NK-92 treated with Interleukin-12 subunit alpha and Interleukin-12 subunit beta, amount 100 ng/mL, for 24 hours (cell line): Measurements from ENCODE around the gene AEN.

Experiments used
- DNase-seq: peaks from one replicate; lab custom pipeline; 2025; lab: John Stamatoyannopoulos, UW

Gene AEN

DNA sequence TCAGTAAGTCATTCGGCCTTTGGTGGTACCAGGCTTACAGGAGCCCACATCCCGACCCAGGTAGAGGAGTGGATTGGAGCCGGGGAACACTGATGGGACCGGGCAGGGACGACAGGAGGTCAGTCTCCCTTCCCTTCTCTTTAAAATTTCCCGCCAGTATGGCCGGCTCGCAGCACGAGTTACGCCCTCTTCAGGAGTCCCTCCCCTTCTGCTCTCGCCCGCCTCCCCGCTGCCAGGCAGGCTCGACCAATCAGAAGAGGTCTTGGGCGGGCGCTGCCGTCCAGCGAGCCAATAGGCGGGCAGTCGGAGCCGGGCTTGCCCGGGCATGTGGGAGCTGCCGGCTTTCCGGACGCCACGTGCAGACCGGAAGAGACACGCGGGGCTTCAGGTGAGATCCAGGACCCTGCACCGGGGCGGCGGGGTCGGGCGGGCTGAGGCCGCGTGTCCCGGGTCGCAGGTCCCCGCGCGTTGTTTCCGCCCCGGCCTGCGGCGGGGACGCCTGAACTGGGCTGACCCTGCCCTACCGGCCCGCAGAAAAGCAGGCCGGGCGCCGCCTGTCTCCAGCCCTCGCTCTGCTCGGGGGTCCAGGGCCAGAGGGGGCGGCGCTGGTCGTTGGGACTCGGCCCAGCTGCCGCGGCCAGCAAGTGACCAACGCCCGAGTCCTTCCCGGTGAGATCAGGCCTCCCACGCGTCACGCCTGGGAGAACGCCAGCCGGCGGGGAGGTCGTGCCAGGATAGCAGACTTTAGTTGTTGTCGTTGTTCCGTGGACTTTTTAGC, at the start of gene AEN:
Gene AEN (plus strand): TSS at position 346 of the 778 bp plus-strand sequence. CDS start 4,870 bp downstream, outside the sequence.
- peak; percentile 93 for DNase-seq

DNA sequence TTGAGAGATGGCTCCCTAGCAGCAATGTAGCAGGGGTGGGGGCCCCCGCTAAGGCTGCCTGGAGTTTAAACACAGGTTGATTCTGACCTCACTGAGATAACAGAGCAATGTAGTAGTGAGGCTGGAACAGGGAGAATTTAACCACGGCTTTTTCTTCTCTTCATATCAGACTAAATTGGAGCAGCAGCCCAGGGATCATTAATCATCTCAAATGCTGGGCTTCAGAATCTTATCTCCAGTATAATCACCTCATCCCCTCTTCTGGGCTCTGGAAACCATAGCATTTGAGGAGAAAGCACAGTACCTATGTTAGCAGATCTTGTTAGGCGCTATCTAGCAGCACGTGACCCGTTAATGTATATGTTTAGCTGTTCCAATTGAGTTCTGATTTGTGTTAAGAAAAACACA, 49.3 kb upstream of the AEN start:
- no peak for DNase-seq

- DNase-seq: no peak
Measured at GRCh38 chr15:88574077-88574476, 47.1 kb upstream of the AEN start.

- no peak for DNase-seq
Measured at GRCh38 chr15:88574655-88575054, 46.5 kb upstream of the AEN start.

DNA sequence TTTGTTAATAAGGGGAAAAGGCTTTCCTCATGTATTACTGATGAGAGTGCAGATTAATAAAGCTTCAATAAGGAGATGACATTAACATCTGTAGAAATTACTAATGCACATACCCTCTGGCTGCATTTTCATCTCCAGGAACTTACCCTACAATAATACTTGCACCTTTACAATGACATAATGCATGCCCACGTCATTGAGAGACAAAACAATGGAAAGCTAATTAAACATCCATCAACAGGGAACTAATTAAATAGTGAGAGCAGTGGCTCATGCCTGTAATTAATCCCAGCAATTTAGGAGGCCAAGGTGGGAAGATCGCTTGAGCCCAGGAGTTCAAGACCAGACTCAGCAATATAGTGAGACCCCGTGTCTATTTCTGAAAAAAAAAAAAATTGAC, 41.8 kb upstream of the AEN start:
- DNase-seq: no peak

GRCh38 chr15:88580532-88580931, 40.6 kb upstream of the AEN start:
- no peak for DNase-seq

GRCh38 chr15:88586401-88587162, 34.6 kb upstream of the AEN start:
- DNase-seq: no peak

DNA sequence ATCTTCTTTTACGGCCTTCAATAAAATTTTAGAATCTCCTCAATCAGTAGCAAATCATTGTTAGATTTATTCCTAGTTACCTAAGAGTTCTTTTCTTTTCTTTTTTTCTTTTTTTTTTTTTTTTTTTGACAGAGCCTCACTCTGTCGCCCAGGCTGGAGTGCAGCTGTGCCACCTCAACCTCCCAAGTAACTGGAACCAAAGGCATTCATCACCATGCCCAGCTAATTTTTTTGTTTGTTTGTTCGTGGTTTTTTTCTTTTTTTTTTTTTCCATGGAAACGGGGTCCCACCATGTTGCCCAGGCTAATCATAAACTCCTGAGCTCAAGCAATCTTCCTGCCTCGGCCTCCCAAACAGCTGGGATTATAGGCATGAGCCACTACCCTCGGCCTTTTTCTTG, 30.4 kb upstream of the AEN start:
- no peak for DNase-seq

- no peak for DNase-seq
Measured at GRCh38 chr15:88591384-88591783, 29.8 kb upstream of the AEN start.

DNA sequence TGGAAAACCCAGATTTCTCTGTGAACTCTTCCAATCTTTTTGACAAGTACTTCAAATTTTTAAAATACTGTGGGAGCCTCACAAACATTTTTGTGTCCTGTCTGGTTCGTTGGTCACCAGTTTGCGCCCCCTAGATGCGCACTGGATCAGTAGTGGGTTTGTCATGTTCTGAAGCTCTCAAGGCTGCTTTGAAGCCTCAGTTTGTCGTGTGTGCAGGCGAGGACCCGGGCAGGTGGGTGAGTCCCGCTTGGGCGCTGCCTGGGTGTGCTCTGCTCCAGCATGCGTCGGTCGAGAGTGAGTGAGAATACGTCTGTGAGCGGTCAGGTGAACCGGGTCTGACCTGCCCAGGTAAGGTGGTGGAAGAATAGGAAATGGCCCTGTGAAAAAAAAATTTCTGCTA, 17.3 kb upstream of the AEN start:
- DNase-seq: no peak

GRCh38 chr15:88604381-88605188, 16.6 kb upstream of the AEN start:
- DNase-seq: no peak

GRCh38 chr15:88605189-88606069, 15.7 kb upstream of the AEN start:
- no peak for DNase-seq

DNA sequence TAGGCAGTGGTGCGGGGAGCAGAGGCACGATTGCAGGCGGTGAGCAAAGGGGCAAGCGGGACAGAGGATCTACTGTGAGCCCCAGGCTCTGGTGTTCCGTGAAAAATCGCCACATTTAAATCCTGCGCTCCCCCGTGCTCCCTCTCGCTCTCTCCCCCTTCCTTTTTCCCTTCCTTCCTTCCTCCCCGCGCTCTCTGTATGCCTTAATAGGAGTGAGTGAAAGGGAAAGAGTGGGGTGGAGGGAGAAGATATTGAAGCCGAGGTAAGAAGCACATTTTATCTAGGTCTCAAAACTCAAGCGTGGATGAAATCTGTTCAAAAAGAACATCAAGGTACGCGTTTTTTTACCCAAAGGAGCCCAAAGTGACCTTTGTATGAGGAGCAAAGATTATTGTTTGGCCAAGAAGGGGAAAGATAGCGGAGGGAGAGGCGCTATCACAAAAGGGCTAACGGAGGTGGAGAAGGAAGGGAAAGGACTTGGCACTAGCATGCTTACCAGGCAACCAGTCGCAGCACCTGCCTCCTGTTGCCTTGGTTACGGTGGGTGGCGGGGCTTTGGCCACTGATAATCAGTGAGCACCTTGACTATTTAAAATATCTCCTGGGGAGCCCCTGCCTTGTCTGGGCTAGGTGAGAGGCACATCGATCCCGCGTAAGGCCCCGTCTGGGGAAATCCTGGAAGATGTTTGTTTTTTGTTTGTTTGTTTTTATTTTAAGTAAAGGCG, 14.9 kb upstream of the AEN start:
- no peak for DNase-seq

DNA sequence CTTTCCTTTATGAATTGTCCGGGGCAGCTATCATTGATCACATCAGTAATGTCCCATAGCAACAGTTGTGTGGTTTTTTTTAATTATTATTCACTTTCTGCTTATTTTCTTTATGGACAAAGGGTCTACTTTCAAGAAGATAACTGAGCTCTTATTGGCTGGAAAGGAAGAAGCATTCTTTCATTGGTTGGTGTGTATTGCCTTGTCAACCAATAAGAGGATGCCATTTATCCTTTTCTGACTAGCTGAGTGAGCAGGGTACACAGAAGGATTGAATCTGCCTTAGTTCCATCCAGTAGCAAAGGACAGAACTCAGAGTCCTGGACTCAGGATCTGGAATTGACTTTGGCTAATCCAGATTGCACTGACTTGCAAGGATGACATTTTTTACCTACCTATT, 13.2 kb upstream of the AEN start:
- DNase-seq: no peak

DNA sequence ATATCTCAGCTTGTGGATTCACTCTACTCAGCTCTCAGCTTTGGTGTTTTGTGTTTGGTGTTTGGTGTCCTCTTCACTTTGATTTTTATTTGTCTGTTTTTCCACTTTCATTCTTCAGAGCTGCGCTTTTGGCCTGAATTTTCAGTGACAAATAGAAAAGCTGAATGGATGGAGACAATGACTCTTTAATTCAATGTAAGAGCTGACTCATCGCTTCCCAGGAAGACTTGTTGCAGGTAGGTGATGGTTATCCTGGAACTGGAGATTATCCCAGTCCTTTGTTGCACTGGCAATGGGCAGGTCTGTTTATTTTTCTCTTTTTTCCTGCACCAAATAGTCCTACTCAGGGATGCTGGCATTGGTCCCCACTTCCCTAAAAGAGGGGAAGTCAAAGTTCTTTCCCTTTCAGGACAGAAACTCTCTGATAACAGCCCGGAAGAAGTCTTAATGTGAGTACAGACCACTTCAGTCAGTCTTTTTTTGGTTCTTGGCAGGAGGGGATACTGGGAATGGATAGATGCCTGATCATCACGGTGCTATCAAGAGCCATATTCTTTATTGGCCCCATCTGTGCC, 12.4 kb upstream of the AEN start:
- DNase-seq: no peak

DNA sequence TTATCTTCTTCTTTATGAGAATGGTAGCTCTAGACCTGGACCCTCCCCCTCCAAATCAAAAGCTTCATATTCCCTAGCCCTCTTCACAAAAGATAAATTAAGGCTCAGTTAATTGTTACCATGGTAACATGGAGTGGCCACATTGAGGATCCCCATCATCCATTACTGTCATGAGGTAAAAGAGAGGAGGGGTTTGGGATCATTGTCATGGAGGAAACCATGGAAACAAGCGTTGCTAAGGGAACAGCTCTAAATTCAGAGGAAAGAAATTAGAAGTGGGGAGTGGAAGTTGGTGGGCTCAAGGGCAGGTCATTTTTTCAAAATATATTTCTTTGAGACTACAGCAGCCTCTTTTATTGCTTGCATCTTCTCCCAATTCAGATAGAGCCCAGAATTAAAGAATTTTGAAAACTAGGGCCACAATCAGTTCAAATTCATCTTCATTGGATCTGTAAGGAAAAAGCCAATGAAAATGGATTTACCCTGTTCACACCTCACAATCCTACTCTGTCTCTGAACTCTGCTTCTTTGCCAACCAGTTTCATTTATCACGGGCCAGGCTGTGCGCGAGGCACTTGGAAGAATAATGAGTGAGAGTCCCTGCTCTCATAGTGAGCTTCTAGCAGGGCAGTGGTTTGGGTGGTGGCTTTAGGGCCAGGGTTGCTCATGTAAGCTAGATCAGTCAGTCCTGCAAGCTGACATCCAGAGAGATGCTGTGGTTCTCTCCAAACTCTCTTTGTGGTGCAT, 11.6 kb upstream of the AEN start:
- DNase-seq: no peak

- no peak for DNase-seq
Measured at GRCh38 chr15:88610701-88611231, 10.4 kb upstream of the AEN start.

GRCh38 chr15:88612186-88612796, 8.8 kb upstream of the AEN start:
- DNase-seq: no peak
